ENCODE measurements around the gene AKAIN1. TPM values are rescaled to one million over a fixed set of nuclear protein-coding genes. Genes with fewer than 3 reads are reported as not detected.

Gene AKAIN1
- total and polyA plus RNA-seq, 2 of the 8 experiments (the other 6 are each of a cell fraction or from before 2014, with no cell fraction given) = not detected

GRCh38 chr18:5178519-5178918 is 18.5 kb downstream of the AKAIN1 start (continued):
- TF ChIP-seq USF2 (IDR thresholded peaks at IDR 0.05; ENCODE audit: low read length) (no peak), TAF1 (IDR thresholded peaks at IDR 0.05; ENCODE audit: low read depth, low read length) (no peak), GABPA (IDR thresholded peaks at IDR 0.05; ENCODE audit: borderline replicate concordance, insufficient read depth, low read length) (no peak), NANOG (IDR thresholded peaks at IDR 0.05; ENCODE audit: insufficient read depth, low read depth, low read length, poor library complexity, severe bottlenecking) (no peak), BRCA1 (IDR thresholded peaks at IDR 0.05; ENCODE audit: low read depth, low read length) (no peak), HDAC2 (IDR thresholded peaks at IDR 0.05; ENCODE audit: borderline replicate concordance in 1 of 2, low read depth in 2 of 2, low read length in 2 of 2) (no peak)
